Trophoblast cell (in vitro differentiated cells and primary cell): Measurements from ENCODE around the gene ZMYM2.

ENCODE experiments used
- DNase-seq, 2 donors: peaks; one replicate each; pipeline ENCODE4 v3.0.0-alpha.2; 2016
- H2AFZ ChIP-seq: 2 replicates; pipeline ENCODE4 v1.6.1; 2013; ENCODE audit warnings: low read length, moderate library complexity, mild to moderate bottlenecking; ENCODE audit not compliant: insufficient read depth, poor library complexity
- H2AK5ac ChIP-seq: 2 replicates; pipeline ENCODE4 v1.6.1; 2013; ENCODE audit warnings: mild to moderate bottlenecking, low read length
- H2BK120ac ChIP-seq: 2 replicates; pipeline ENCODE4 v1.6.1; 2013; ENCODE audit warnings: low read length, mild to moderate bottlenecking, moderate library complexity; ENCODE audit not compliant: insufficient read depth, poor library complexity
- H2BK12ac ChIP-seq: 2 replicates; pipeline ENCODE4 v1.6.1; 2013; ENCODE audit warnings: mild to moderate bottlenecking, low read length, moderate library complexity
- H2BK5ac ChIP-seq: 2 replicates; pipeline ENCODE4 v1.6.1; 2013; ENCODE audit warnings: low read length, low read depth, moderate library complexity, mild to moderate bottlenecking; ENCODE audit not compliant: poor library complexity
- H3K14ac ChIP-seq: 2 replicates; pipeline ENCODE4 v1.6.1; 2013; ENCODE audit warnings: mild to moderate bottlenecking, low read length
- H3K18ac ChIP-seq: 2 replicates; pipeline ENCODE4 v1.6.1; 2013; ENCODE audit warnings: mild to moderate bottlenecking, low read length
- H3K23ac ChIP-seq: 2 replicates; pipeline ENCODE4 v1.6.1; 2013; ENCODE audit warnings: low read length
- H3K27ac ChIP-seq: 2 replicates; pipeline ENCODE4 v1.5.1; 2013; ENCODE audit warnings: low read depth, mild to moderate bottlenecking, inconsistent platforms, low read length, moderate library complexity
- H3K27me3 ChIP-seq: 2 replicates; pipeline ENCODE4 v1.6.1; 2013; ENCODE audit warnings: inconsistent platforms, mild to moderate bottlenecking, low read length, moderate library complexity; ENCODE audit not compliant: insufficient read depth
- H3K36me3 ChIP-seq, 2 experiments: 1 replicate in 1 of 2; 2 replicates in 1 of 2; pipeline ENCODE4 v1.6.1; 2013; ENCODE audit warnings: low read length in 2 of 2, mild to moderate bottlenecking in 2 of 2, moderate library complexity in 1 of 2; ENCODE audit not compliant: insufficient read depth in 2 of 2, control insufficient read depth in 1 of 2
- H3K4ac ChIP-seq: 2 replicates; pipeline ENCODE4 v1.6.1; 2013; ENCODE audit warnings: low read depth, mild to moderate bottlenecking, low read length, moderate library complexity
- H3K4me1 ChIP-seq, 2 experiments: 1 replicate in 1 of 2; 2 replicates in 1 of 2; pipeline ENCODE4 v1.6.1; 2013; ENCODE audit warnings: low read length in 2 of 2, mild to moderate bottlenecking in 2 of 2, moderate library complexity in 1 of 2; ENCODE audit not compliant: insufficient read depth in 2 of 2, control insufficient read depth in 1 of 2
- H3K4me2 ChIP-seq: 2 replicates; pipeline ENCODE4 v1.6.1; 2013; ENCODE audit warnings: inconsistent platforms, mild to moderate bottlenecking, low read length, moderate library complexity
- H3K4me3 ChIP-seq: 2 replicates; pipeline ENCODE4 v1.5.1; 2013; ENCODE audit warnings: mild to moderate bottlenecking, low read depth, low read length, inconsistent platforms
- H3K79me1 ChIP-seq: one replicate; pipeline ENCODE4 v1.6.1; 2013; ENCODE audit warnings: low read length
- H3K79me2 ChIP-seq: 2 replicates; pipeline ENCODE4 v1.6.1; 2013; ENCODE audit warnings: low read length, mild to moderate bottlenecking; ENCODE audit not compliant: control insufficient read depth, insufficient read depth, poor library complexity
- H3K9ac ChIP-seq: 2 replicates; pipeline ENCODE4 v1.6.1; 2013; ENCODE audit warnings: mild to moderate bottlenecking, low read length
- H3K9me3 ChIP-seq: 2 replicates; pipeline ENCODE4 v1.6.1; 2013; ENCODE audit warnings: low read depth, mild to moderate bottlenecking, control low read depth, inconsistent platforms, low read length; ENCODE audit not compliant: insufficient read depth
- H4K12ac ChIP-seq: 2 replicates; pipeline ENCODE4 v1.6.1; 2013; ENCODE audit warnings: low read depth, mild to moderate bottlenecking, low read length, moderate library complexity
- H4K8ac ChIP-seq: 2 replicates; pipeline ENCODE4 v1.6.1; 2013; ENCODE audit warnings: low read depth, mild to moderate bottlenecking, low read length, moderate library complexity
- H4K91ac ChIP-seq: one replicate; pipeline ENCODE4 v1.6.1; 2013; ENCODE audit warnings: low read depth, mild to moderate bottlenecking, low read length, moderate library complexity
- WGBS: extraction: QIAGEN DNeasy Blood & Tissue Kit; methylation state at CpG from one replicate; pipeline ENCODE4 v1.1.7; 2013; ENCODE audit warnings: missing lambda C conversion rate; ENCODE audit not compliant: insufficient read length, insufficient coverage; ENCODE audit errors: extremely low coverage; 5-methylcytosine and 5-hydroxymethylcytosine counted together

Gene ZMYM2

GRCh38 chr13:19959141-19959830 is 759 bp downstream of the ZMYM2 start:
- Histone ChIP-seq H3K23ac (no peak overlapping the region), H4K91ac (peak overlapping the region; percentile 42), H3K27ac (peak overlapping the region; percentile 92), H4K12ac (peak overlapping the region; percentile 81), H3K79me1 (peaks cover 22% of the 10 kb centered on the region), H2BK5ac (peak overlapping the region; percentile 92), H2AK5ac (peak overlapping the region; percentile 71), H3K36me3 (peaks cover 5 to 7% of the 10 kb centered on the region in 2 experiments), H3K27me3 (no peaks in the 10 kb centered on the region), H3K4me2 (peak overlapping the region; percentile 100), H4K8ac (peak overlapping the region; percentile 31), H3K18ac (peak overlapping the region; percentile 93), H3K79me2 (peaks cover 21% of the 10 kb centered on the region), H3K9ac (peak overlapping the region; percentile 95), H3K4me1 (no peaks in the 10 kb centered on the region), H3K9me3 (no peaks in the 10 kb centered on the region), H3K4me3 (peak overlapping the region; percentile 88), H3K4ac (peak overlapping the region; percentile 89), H3K14ac (peak overlapping the region; percentile 97), H2AFZ (peak overlapping the region; percentile 62), H2BK12ac (no peak overlapping the region), H2BK120ac (peak overlapping the region; percentile 54)
- peak; percentile 50 to 69 for DNase-seq
- WGBS = no CpG with 5 or more reads among the region's 61 CpGs

- WGBS = no CpG with 5 or more reads among the region's 13 CpGs
Measured at GRCh38 chr13:19959831-19960652, 1.5 kb downstream of the ZMYM2 start.

GRCh38 chr13:19960653-19960976 is 2.1 kb downstream of the ZMYM2 start:
- no peak overlapping the region for H3K18ac ChIP-seq
- peaks cover 6 to 8% of the 10 kb centered on the region in 2 experiments for H3K36me3 ChIP-seq
- H3K79me1 ChIP-seq = peaks cover 22% of the 10 kb centered on the region
- H3K4ac ChIP-seq = no peak overlapping the region
- H3K4me1 ChIP-seq = no peaks in the 10 kb centered on the region
- H4K12ac ChIP-seq = no peak overlapping the region
- H2BK120ac ChIP-seq = no peak overlapping the region
- no peak overlapping the region for H4K8ac ChIP-seq
- H2AK5ac ChIP-seq = no peak overlapping the region
- H3K9me3 ChIP-seq = no peaks in the 10 kb centered on the region
- no peak overlapping the region for H3K27ac ChIP-seq
- no peak overlapping the region for H3K23ac ChIP-seq
- no peak overlapping the region for H2BK12ac ChIP-seq
- H3K9ac ChIP-seq = no peak overlapping the region
- DNase-seq = peak in 1 of 2 donors; percentile 4
- H4K91ac ChIP-seq = no peak overlapping the region
- H2BK5ac ChIP-seq = no peak overlapping the region
- H3K14ac ChIP-seq = no peak overlapping the region
- peaks cover 22% of the 10 kb centered on the region for H3K79me2 ChIP-seq
- no peaks in the 10 kb centered on the region for H3K27me3 ChIP-seq
- H3K4me2 ChIP-seq = peak overlapping the region; percentile 51
- no CpG with 5 or more reads among the region's 2 CpGs for WGBS
- no peak overlapping the region for H2AFZ ChIP-seq
- H3K4me3 ChIP-seq = no peak overlapping the region

More at GRCh38 chr13:19959831-19960652, 1.5 kb downstream of the ZMYM2 start:
- Histone ChIP-seq H4K8ac (peak overlapping the region; percentile 31), H3K79me2 (peaks cover 22% of the 10 kb centered on the region), H2BK12ac (no peak overlapping the region), H3K4ac (peak overlapping the region; percentile 89), H2AFZ (peak overlapping the region; percentile 38), H3K27ac (peak overlapping the region; percentile 92), H3K36me3 (peaks cover 6 to 8% of the 10 kb centered on the region in 2 experiments), H2BK120ac (peak overlapping the region; percentile 28), H2BK5ac (peak overlapping the region; percentile 51), H3K27me3 (no peaks in the 10 kb centered on the region), H3K4me3 (peak overlapping the region; percentile 88), H3K18ac (peak overlapping the region; percentile 93), H3K9me3 (no peaks in the 10 kb centered on the region), H3K9ac (peak overlapping the region; percentile 95), H3K14ac (peak overlapping the region; percentile 56), H3K4me1 (no peaks in the 10 kb centered on the region), H3K4me2 (peak overlapping the region; percentile 100), H2AK5ac (peak overlapping the region; percentile 71), H3K23ac (no peak overlapping the region), H3K79me1 (peaks cover 22% of the 10 kb centered on the region), H4K12ac (peak overlapping the region; percentile 81), H4K91ac (peak overlapping the region; percentile 42)
- DNase-seq = peak; percentile 87 to 94

- no peak overlapping the region for H4K8ac ChIP-seq
- peaks cover 12 to 13% of the 10 kb centered on the region in 2 experiments for H3K36me3 ChIP-seq
- peaks cover 24% of the 10 kb centered on the region for H3K79me2 ChIP-seq
- no CpG with 5 or more reads among the region's 4 CpGs for WGBS
- H3K18ac ChIP-seq = no peak overlapping the region
- no peak overlapping the region for H3K4me2 ChIP-seq
- H2AFZ ChIP-seq = no peak overlapping the region
- H2BK120ac ChIP-seq = no peak overlapping the region
- H2BK12ac ChIP-seq = no peak overlapping the region
- H3K4me3 ChIP-seq = no peak overlapping the region
- H3K27me3 ChIP-seq = no peaks in the 10 kb centered on the region
- H3K27ac ChIP-seq = no peak overlapping the region
- no peaks in the 10 kb centered on the region for H3K4me1 ChIP-seq
- H2AK5ac ChIP-seq = no peak overlapping the region
- H3K79me1 ChIP-seq = peaks cover 22% of the 10 kb centered on the region
- no peak overlapping the region for H4K12ac ChIP-seq
- H3K4ac ChIP-seq = no peak overlapping the region
- no peaks in the 10 kb centered on the region for H3K9me3 ChIP-seq
- no peak overlapping the region for H4K91ac ChIP-seq
- no peak overlapping the region for H3K23ac ChIP-seq
- H2BK5ac ChIP-seq = no peak overlapping the region
- H3K14ac ChIP-seq = no peak overlapping the region
- DNase-seq = no peak
- no peak overlapping the region for H3K9ac ChIP-seq
Measured at GRCh38 chr13:19961489-19961888, 3.0 kb downstream of the ZMYM2 start.
